Midbrain (tissue), 1 donor: ENCODE measurements around the gene MYL7.
A peak's percentile ranks its signal among the peaks of the same experiment; 100 is the strongest.
"Not testable (repeated sequence)": the region's sequence is repeated elsewhere in the genome, so short reads cannot be mapped to it uniquely, and the experiment has no call there.

Experiments used
- DNase-seq: peaks from one replicate; lab custom pipeline; 2025; lab: John Stamatoyannopoulos, UW

MYL7 gene

DNA sequence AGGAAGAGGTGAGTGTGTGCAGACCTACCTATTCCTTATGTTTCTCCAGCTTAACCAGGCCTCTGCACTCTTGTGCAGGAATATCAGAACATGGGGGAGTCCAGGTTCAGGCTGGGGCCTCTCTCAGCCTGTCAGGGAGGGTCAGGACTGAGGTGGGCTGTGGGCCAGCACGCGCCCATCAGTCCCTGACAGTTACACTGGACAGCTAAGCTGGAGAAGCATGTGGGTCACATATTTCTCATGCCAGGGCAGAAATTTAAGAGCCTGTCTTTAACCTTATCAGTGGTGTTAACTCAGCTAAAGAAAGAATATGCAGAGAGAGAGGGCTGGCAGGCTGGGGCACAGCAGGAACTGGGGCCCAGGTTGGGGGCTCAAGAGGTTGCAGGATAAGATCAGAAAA lies 9.1 kb downstream of the MYL7 start:
- DNase-seq = no peak

DNA sequence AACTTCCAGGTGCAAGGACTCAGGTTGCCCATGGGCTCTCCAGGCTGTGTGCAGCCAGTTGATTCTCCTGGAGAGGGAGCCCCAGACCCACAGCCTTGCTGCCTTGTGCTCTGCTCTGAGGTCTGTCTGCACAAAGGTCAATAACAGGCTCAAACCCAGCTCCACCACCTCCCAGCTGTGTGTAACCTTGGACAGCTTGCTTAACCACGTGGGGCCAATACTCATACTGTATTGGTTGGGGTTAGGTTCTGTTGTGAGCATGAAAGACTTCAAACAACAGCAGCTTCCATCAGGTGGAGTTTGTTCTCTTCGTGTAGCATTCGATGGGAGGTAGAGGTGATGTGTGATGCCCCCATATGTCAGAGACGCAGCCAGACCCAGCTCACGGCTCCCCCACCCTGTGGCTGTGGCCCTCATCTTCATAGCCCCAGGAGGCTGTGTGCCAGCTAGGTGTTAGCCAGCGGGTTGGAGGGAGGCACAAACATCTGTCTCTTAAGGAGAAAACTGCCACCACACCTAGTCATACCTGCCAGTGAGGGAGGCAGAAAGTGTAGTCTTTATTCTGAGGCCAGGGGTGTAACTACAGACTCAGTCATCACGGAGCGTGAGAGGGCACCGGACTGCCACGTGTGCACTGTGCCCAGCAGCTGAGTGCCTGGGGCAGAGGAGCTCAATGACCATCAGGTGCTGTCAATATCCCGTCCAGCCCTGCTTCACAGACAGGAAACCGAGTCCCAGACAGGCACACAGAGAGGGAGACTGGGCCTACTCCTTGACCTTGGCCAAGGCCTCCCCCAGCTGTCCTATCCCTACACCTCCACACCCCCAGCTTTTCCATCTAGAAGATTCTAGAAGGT lies 9.7 kb downstream of the MYL7 start:
- DNase-seq = no peak

- DNase-seq = no peak
Measured at GRCh38 chr7:44128721-44129582, 12.2 kb downstream of the MYL7 start.

DNA sequence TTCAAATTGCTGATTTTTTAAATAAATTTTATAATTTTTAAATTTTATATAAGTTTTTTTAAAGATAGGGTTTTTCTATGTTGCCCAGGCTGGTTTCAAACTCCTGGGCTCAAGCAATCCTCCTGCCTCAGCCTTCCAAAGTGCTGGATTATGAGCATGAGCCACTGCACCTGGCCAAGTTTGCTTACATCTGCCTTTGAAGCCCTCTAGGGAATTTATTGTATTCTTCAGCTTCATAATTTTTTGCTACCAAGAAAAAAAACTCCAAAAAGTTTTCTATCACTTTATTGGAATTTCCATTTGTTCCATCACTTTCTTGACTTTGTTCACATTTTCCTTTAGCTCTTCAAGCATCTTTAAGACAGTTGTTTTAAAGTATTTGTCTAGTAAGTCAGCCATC lies 14.0 kb downstream of the MYL7 start:
- no peak for DNase-seq

DNA sequence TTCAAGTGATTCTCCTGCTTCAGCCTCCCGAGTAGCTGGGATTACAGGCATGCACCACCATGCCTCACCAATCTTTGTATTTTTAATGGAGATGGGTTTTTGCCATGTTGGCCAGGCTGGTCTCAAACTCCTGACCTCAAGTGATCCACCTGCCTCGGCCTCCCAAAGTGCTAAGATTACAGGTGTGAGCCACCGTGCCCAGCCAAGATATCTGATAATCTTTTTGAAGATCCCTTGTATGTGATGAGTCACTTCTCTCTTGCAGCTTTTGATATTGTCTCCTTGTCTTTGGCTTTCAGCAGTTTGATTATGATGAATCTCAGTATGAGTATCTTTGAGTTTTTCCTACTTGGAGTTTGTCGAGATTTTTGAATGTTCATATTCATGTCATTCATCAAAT lies 14.6 kb downstream of the MYL7 start:
- DNase-seq = not testable (repeated sequence)

GRCh38 chr7:44124822-44125202 lies 16.3 kb downstream of the MYL7 start:
- no peak for DNase-seq

DNA sequence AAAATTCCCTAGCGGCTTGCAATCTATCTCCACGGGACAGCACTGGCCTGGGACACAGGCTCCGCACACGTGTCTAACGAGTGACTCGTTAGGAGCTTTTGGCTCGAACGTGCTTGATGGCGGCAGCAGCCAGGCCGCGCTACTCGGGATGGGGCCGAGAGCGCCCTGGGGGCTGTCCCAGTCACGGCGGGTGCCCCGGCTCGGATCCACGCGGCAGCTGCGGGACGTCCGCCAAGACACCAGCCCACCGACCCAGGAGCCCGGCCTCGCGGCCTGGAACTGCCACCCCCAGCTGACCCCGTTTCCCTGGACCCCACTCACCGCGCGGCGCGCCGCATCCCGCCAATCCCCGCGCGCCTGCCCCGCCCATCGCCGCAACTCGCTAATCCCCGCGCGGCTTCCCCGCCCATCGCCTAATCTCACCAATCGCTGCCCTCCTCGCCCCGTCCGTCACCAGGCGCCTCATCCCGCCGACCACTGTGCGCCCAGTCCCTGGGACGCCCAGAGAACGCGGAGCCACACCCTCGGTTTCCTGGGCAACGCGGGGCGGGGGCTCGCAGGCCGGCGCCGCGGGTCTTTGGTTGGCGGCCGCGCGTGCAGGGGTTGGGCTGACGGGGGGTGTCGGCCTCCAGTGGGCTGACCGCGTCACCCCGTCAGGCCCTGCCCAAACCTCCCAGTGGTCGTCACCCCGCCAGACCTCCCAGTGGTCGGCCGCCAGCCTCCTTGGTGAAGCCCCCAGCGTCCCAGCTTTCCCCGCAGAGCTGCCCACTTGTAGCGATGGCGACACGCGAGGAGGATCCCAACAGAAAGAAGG lies 17.7 kb downstream of the MYL7 start, which contains the start of gene POLD2:
Gene POLD2, minus strand, starts transcription at position 359 of the 814 bp plus-strand sequence. CDS start 1,495 bp downstream, outside the sequence.
- peak; percentile 97 for DNase-seq

GRCh38 chr7:44122529-44122928 lies 18.6 kb downstream of the MYL7 start:
- no peak for DNase-seq

- no peak for DNase-seq
Measured at GRCh38 chr7:44121761-44122420, 19.2 kb downstream of the MYL7 start.

- DNase-seq = no peak
Measured at GRCh38 chr7:44120395-44120794, 20.7 kb downstream of the MYL7 start.

GRCh38 chr7:44119829-44120380 lies 21.2 kb downstream of the MYL7 start:
- no peak for DNase-seq

DNA sequence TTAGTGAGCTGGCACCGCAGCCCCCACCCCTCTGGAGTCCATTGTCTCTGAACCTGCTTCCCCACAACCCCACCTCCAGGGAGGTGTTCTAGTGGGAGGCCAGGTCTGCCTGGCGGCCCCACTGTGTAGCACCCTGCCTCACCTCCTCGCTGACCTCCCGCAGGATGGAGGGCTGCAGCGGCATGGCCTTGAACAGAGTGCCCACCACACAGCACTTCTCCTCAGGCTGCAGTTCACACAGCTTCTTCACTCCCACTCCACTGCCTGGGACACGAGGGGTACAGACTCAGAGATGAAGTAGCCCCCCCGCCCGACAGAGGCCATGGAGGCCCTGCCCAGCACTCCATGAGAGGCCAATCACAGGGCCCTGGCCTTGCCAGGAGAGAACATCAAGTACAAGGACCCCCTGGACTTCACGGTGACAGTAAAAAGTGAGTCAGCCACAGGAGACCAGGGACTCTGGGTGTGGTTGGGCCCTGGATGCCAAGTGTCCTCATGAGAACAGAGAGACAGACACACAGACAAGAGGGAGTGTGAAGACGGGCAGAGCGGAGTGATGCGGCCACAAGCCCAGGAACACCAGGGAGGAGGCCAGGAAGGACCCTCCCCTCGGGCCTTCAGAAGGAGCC lies 23.2 kb downstream of the MYL7 start:
- no peak for DNase-seq

- DNase-seq = no peak
Measured at GRCh38 chr7:44116789-44117666, 24.1 kb downstream of the MYL7 start.

GRCh38 chr7:44116087-44116788 lies 24.9 kb downstream of the MYL7 start:
- no peak for DNase-seq

GRCh38 chr7:44114586-44115310 lies 26.4 kb downstream of the MYL7 start:
- peak; percentile 83 for DNase-seq

- no peak for DNase-seq
Measured at GRCh38 chr7:44113764-44114354, 27.3 kb downstream of the MYL7 start.

GRCh38 chr7:44112997-44113763 lies 28.0 kb downstream of the MYL7 start:
- no peak for DNase-seq
